HG02885 (cell line): ENCODE measurements around the gene SYT3.

Experiments
- ATAC-seq: cut with Tn5 transposase; IDR thresholded peaks from one replicate; pipeline ENCODE4 v1.9.1; 2021; ENCODE audit warnings: mild to moderate bottlenecking; ENCODE audit not compliant: unreplicated experiment, poor library complexity

SYT3 gene

GRCh38 chr19:50639121-50640112 is at the start of gene SYT3:
Gene SYT3, minus strand, starts transcription at chr19:50639881. Its CDS starts 2,470 bp downstream, at chr19:50637411.
- ATAC-seq: no peak

GRCh38 chr19:50688766-50689165 is 49.1 kb upstream of the SYT3 start:
- no peak for ATAC-seq

GRCh38 chr19:50686310-50687032 is 46.8 kb upstream of the SYT3 start:
- no peak for ATAC-seq

- ATAC-seq: peak; percentile 66
These were observed 39.8 kb upstream of the SYT3 start for GRCh38 chr19:50679177-50680125.

GRCh38 chr19:50678323-50678722 is 38.6 kb upstream of the SYT3 start:
- ATAC-seq: no peak

GRCh38 chr19:50677636-50678035 is 38.0 kb upstream of the SYT3 start:
- ATAC-seq: no peak

GRCh38 chr19:50676625-50677197 is 37.0 kb upstream of the SYT3 start:
- ATAC-seq: no peak

- ATAC-seq: no peak
These were observed 33.4 kb upstream of the SYT3 start for GRCh38 chr19:50673118-50673517.

- no peak for ATAC-seq
These were observed 30.4 kb upstream of the SYT3 start for GRCh38 chr19:50670102-50670380.

GRCh38 chr19:50669302-50670101 is 29.8 kb upstream of the SYT3 start:
- no peak for ATAC-seq

- no peak for ATAC-seq
These were observed 29.2 kb upstream of the SYT3 start for GRCh38 chr19:50668879-50669278.

- ATAC-seq: no peak
These were observed 28.7 kb upstream of the SYT3 start for GRCh38 chr19:50668416-50668815.

- no peak for ATAC-seq
These were observed 28.1 kb upstream of the SYT3 start for GRCh38 chr19:50667759-50668231.

- ATAC-seq: no peak
These were observed 27.6 kb upstream of the SYT3 start for GRCh38 chr19:50667177-50667758.

GRCh38 chr19:50666346-50667176 is 26.9 kb upstream of the SYT3 start:
- ATAC-seq: no peak

GRCh38 chr19:50664204-50664603 is 24.5 kb upstream of the SYT3 start:
- no peak for ATAC-seq

- no peak for ATAC-seq
These were observed 23.8 kb upstream of the SYT3 start for GRCh38 chr19:50663482-50663790.
